Measurements from ENCODE around the gene TMEM164. TPM values are rescaled to one million over a fixed set of nuclear protein-coding genes. Genes with fewer than 3 reads are reported as not detected.

TMEM164 gene
- total RNA-seq, 3 donors from 2014 or later (not counting 1 experiment from before 2014, with no cell fraction given) = 18.9 to 80.6 (median 30.6) TPM

DNA sequence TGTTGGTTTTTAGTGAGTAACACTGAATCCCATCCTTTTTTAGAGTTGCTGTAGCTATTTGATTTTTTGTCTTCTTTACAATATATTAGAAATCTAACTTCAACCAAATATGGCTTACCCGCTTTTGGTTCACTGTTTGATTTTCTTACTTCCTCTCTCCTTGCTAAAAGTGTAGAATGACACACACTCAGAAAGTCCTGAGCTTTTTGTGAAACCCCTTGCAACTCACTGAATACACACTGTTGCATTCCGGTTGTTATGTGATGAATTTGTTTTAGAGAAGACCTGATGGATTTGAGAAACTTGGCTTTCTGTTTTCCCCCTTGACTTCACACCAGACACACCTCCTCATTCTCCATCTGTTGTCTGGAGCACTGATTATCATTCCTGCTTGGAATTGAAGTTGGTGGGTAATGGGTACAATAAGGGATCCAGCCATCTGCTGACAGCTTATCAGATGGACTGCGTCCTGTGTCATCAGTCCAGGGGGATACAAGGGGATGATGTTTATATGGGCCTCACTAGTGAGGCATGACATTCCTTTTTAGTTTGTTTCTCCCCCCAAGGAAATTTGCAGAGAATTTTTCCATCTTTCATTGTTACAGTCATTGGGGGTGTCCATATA is 5.2 kb downstream of the TMEM164 start:
- WGBS (ENCODE audit: insufficient coverage) = no CpG with 5 or more reads among the region's 3 CpGs
- H3K27ac ChIP-seq (ENCODE audit: low read length) = no peak overlapping the region
- no peak overlapping the region for H3K4me3 Mint-ChIP-seq
- no peaks in the 10 kb centered on the region for H3K27me3 Mint-ChIP-seq (ENCODE audit: low read depth in 2 of 2)
- DNase-seq (no peak), ATAC-seq (no peak)
- no peak for TF ChIP-seq CTCF (IDR thresholded peaks at IDR 0.05)
- peaks cover 16% of the 10 kb centered on the region for H3K4me1 ChIP-seq (ENCODE audit: control insufficient read depth, insufficient read depth, low read length)
- no peaks in the 10 kb centered on the region for H3K36me3 Mint-ChIP-seq
- no peaks in the 10 kb centered on the region for H3K9me3 ChIP-seq (ENCODE audit: control insufficient read depth, insufficient read depth, low read length)
- H3K27me3 ChIP-seq (ENCODE audit: control insufficient read depth, insufficient read depth, low read length) = no peaks in the 10 kb centered on the region
- no peaks in the 10 kb centered on the region for H3K36me3 ChIP-seq (ENCODE audit: control insufficient read depth, insufficient read depth, low read length)
- H3K9me3 Mint-ChIP-seq = no peaks in the 10 kb centered on the region
- no peak overlapping the region for H3K27ac Mint-ChIP-seq
- peaks cover 22 to 26% of the 10 kb centered on the region in 2 donors for H3K4me1 Mint-ChIP-seq
- intact Hi-C loops (cut with micrococcal nuclease) = loop anchor here (10.0 kb wide), 1 partner anchor 473 kb away; the partner anchor contains the start of gene NXT2
- H3K4me3 ChIP-seq (ENCODE audit: low read length) = no peak overlapping the region

DNA sequence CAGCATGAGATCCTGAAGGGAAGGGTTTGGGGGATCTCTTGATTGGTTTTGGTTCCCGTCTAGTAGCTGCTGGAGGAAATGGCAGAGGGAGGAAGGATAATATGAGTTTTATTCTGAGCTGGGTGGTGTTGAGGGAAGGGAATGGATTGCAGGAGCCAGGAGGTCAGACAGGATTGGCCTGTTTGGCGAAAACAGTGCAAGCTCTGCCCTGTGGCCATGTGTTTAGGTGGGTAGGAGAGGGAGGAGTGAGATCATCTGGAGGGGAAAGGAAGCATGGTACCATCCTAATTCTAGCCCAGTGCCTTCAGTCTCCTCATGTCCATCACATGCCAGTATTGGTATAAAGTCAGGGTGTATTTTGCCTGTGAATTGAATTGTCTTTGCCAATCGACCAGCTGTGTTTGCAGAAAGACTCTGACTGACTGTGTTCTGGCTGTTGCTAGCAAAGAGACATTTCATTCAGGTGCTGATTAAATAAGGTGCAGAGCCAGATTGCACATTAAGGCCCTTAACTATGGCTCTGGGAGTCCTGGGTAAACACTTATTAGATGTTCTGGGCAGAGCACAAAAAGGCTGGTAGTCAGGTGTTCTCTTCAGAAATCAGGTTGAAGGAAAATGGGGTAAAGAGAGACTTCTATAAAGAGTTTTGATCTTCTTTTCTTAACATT is 10.0 kb downstream of the TMEM164 start:
- no peaks in the 10 kb centered on the region for H3K36me3 Mint-ChIP-seq
- Histone ChIP-seq H3K9me3 (ENCODE audit: control insufficient read depth, insufficient read depth, low read length) (no peaks in the 10 kb centered on the region), H3K36me3 (ENCODE audit: control insufficient read depth, insufficient read depth, low read length) (peaks cover 2% of the 10 kb centered on the region), H3K27ac (ENCODE audit: low read length) (no peak overlapping the region), H3K27me3 (ENCODE audit: control insufficient read depth, insufficient read depth, low read length) (no peaks in the 10 kb centered on the region), H3K4me3 (ENCODE audit: low read length) (no peak overlapping the region), H3K4me1 (ENCODE audit: control insufficient read depth, insufficient read depth, low read length) (no peaks in the 10 kb centered on the region)
- H3K4me3 Mint-ChIP-seq = no peak overlapping the region
- DNase-seq (no peak), ATAC-seq (no peak)
- no peak overlapping the region for H3K27ac Mint-ChIP-seq
- no peak for TF ChIP-seq CTCF (IDR thresholded peaks at IDR 0.05)
- intact Hi-C loops (cut with micrococcal nuclease) = no loop called here
- no peaks in the 10 kb centered on the region for H3K27me3 Mint-ChIP-seq (ENCODE audit: low read depth in 2 of 2)
- 95% methylated on average over 3 of the region's 3 CpGs for WGBS (ENCODE audit: insufficient coverage)
- no peaks in the 10 kb centered on the region for H3K9me3 Mint-ChIP-seq
- H3K4me1 Mint-ChIP-seq = peaks cover 5 to 6% of the 10 kb centered on the region in 2 donors

DNA sequence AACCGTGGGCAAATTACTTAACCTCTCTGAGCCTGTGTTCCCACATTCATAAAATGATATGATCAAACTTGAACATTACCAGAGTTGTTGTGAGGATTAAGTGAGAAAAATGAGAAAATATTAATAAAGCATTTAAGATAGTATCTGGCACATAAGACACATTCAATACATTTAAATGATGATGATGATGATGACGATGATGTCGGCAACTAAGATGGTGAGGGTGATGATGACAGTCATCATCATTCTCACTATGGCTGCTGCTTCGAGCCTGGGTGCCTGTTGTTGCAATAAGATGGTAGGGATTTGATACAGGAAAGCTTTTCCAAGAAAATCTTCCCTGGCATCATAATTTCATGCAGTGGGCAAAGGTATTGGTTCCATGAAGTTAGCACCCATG is 11.1 kb downstream of the TMEM164 start:
- H3K36me3 Mint-ChIP-seq = no peaks in the 10 kb centered on the region
- peaks cover 5 to 6% of the 10 kb centered on the region in 2 donors for H3K4me1 Mint-ChIP-seq
- no peak for TF ChIP-seq CTCF (IDR thresholded peaks at IDR 0.05)
- H3K27me3 Mint-ChIP-seq (ENCODE audit: low read depth in 2 of 2) = no peaks in the 10 kb centered on the region
- 94% methylated on average over 3 of the region's 4 CpGs for WGBS (ENCODE audit: insufficient coverage)
- no peaks in the 10 kb centered on the region for H3K9me3 Mint-ChIP-seq
- Histone ChIP-seq H3K27ac (ENCODE audit: low read length) (no peak overlapping the region), H3K27me3 (ENCODE audit: control insufficient read depth, insufficient read depth, low read length) (no peaks in the 10 kb centered on the region), H3K36me3 (ENCODE audit: control insufficient read depth, insufficient read depth, low read length) (peaks cover 2% of the 10 kb centered on the region), H3K9me3 (ENCODE audit: control insufficient read depth, insufficient read depth, low read length) (no peaks in the 10 kb centered on the region), H3K4me1 (ENCODE audit: control insufficient read depth, insufficient read depth, low read length) (no peaks in the 10 kb centered on the region), H3K4me3 (ENCODE audit: low read length) (no peak overlapping the region)
- H3K27ac Mint-ChIP-seq = no peak overlapping the region
- intact Hi-C loops (cut with micrococcal nuclease) = no loop called here
- DNase-seq (no peak), ATAC-seq (no peak)
- no peak overlapping the region for H3K4me3 Mint-ChIP-seq
